HG03457 (cell line): ENCODE results near the gene EFCAB13.
"Not testable (repeated sequence)": the region's sequence is repeated elsewhere in the genome, so short reads cannot be mapped to it uniquely, and the experiment has no call there.

Source experiments
- ATAC-seq: cut with Tn5 transposase; IDR thresholded peaks from one replicate; pipeline ENCODE4 v1.9.1; 2021; ENCODE audit warnings: moderate number of reproducible peaks; ENCODE audit not compliant: unreplicated experiment

Gene EFCAB13

GRCh38 chr17:47423406-47424295, 99.9 kb downstream of the EFCAB13 start:
- no peak for ATAC-seq

- ATAC-seq, result not testable (repeated sequence)
Observed at GRCh38 chr17:47425233-47425632, 101.5 kb downstream of the EFCAB13 start.

GRCh38 chr17:47425887-47426635, 102.3 kb downstream of the EFCAB13 start:
- ATAC-seq, result not testable (repeated sequence)

- no peak for ATAC-seq
Observed at GRCh38 chr17:47427985-47428384, 104.2 kb downstream of the EFCAB13 start.

GRCh38 chr17:47432240-47432639, 108.5 kb downstream of the EFCAB13 start:
- not testable (repeated sequence) for ATAC-seq

- ATAC-seq, result no peak
Observed at GRCh38 chr17:47465165-47465564, 141.4 kb downstream of the EFCAB13 start.

GRCh38 chr17:47466976-47467375, 143.2 kb downstream of the EFCAB13 start:
- ATAC-seq, result not testable (repeated sequence)

GRCh38 chr17:47470836-47471235, 147.1 kb downstream of the EFCAB13 start:
- ATAC-seq, result no peak

- ATAC-seq, result not testable (repeated sequence)
Observed at GRCh38 chr17:47472073-47472472, 148.3 kb downstream of the EFCAB13 start.
